Ishikawa (cell line): ENCODE measurements around the gene TSPAN15.

ENCODE experiments used
- CEBPB ChIP-seq: IDR thresholded peaks from 2 replicates; pipeline ENCODE4 v1.6.1; 2012
- CREB1 ChIP-seq: IDR thresholded peaks from 2 replicates; pipeline ENCODE4 v1.6.1; 2012; ENCODE audit warnings: low read depth
- EGR1 ChIP-seq: IDR thresholded peaks from 2 replicates; pipeline ENCODE4 v1.6.1; 2012
- EP300 ChIP-seq: IDR thresholded peaks from 2 replicates; pipeline ENCODE4 v1.6.1; 2012; ENCODE audit warnings: borderline replicate concordance
- RAD21 ChIP-seq: IDR thresholded peaks from 2 replicates; pipeline ENCODE4 v1.6.1; 2012; ENCODE audit warnings: low read depth
- TAF1 ChIP-seq: IDR thresholded peaks from 2 replicates; pipeline ENCODE4 v1.6.1; 2012; ENCODE audit warnings: low read depth, mild to moderate bottlenecking
- TCF12 ChIP-seq: IDR thresholded peaks from 2 replicates; pipeline ENCODE4 v1.6.1; 2012; ENCODE audit warnings: low read depth
- TEAD4 ChIP-seq: IDR thresholded peaks from 2 replicates; pipeline ENCODE4 v1.6.1; 2012
- YY1 ChIP-seq: IDR thresholded peaks from 2 replicates; pipeline ENCODE4 v1.6.1; 2012; ENCODE audit warnings: low read depth
- TF ChIP-seq, protein P1 (sequence below): IDR thresholded peaks from 2 replicates; pipeline ENCODE4 v1.6.1; 2012
- TF ChIP-seq, protein P2 (sequence below): IDR thresholded peaks from 2 replicates; pipeline ENCODE4 v1.6.1; 2012
- TF ChIP-seq, protein P3 (sequence below): IDR thresholded peaks from 2 replicates; pipeline ENCODE4 v1.6.1; 2012; ENCODE audit warnings: low read depth, mild to moderate bottlenecking

DNA sequence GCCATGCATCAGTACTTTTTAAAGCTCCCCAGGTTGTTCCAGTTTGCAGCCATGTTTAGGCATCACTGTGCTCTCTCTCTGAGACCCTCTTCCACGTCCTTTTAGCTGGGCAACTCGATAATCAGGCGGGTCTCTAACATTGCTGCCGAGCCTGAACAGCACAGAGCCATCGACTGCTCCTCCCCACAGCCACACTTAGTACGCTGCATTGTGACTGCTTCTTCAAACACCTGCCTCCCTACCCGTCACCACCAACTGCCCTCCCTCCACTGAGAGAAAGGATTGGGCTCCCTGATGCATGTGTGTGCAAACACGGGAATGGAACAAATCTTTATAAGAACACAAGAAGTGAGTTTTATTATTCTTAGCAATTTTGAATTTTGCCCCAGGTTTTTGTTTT, 23.1 kb upstream of the TSPAN15 start:
- TF ChIP-seq, protein P1, sequence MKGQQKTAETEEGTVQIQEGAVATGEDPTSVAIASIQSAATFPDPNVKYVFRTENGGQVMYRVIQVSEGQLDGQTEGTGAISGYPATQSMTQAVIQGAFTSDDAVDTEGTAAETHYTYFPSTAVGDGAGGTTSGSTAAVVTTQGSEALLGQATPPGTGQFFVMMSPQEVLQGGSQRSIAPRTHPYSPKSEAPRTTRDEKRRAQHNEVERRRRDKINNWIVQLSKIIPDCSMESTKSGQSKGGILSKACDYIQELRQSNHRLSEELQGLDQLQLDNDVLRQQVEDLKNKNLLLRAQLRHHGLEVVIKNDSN: no peak
- TF ChIP-seq, protein P2, sequence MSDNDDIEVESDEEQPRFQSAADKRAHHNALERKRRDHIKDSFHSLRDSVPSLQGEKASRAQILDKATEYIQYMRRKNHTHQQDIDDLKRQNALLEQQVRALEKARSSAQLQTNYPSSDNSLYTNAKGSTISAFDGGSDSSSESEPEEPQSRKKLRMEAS: no peak
- TF ChIP-seq EGR1: no peak
- no peak for TF ChIP-seq TEAD4
- TF ChIP-seq CEBPB: no peak
- TF ChIP-seq EP300: no peak
- no peak for TF ChIP-seq TCF12
- TF ChIP-seq RAD21: no peak
- no peak for TF ChIP-seq CREB1
- TF ChIP-seq YY1: no peak
- TF ChIP-seq, protein P3, sequence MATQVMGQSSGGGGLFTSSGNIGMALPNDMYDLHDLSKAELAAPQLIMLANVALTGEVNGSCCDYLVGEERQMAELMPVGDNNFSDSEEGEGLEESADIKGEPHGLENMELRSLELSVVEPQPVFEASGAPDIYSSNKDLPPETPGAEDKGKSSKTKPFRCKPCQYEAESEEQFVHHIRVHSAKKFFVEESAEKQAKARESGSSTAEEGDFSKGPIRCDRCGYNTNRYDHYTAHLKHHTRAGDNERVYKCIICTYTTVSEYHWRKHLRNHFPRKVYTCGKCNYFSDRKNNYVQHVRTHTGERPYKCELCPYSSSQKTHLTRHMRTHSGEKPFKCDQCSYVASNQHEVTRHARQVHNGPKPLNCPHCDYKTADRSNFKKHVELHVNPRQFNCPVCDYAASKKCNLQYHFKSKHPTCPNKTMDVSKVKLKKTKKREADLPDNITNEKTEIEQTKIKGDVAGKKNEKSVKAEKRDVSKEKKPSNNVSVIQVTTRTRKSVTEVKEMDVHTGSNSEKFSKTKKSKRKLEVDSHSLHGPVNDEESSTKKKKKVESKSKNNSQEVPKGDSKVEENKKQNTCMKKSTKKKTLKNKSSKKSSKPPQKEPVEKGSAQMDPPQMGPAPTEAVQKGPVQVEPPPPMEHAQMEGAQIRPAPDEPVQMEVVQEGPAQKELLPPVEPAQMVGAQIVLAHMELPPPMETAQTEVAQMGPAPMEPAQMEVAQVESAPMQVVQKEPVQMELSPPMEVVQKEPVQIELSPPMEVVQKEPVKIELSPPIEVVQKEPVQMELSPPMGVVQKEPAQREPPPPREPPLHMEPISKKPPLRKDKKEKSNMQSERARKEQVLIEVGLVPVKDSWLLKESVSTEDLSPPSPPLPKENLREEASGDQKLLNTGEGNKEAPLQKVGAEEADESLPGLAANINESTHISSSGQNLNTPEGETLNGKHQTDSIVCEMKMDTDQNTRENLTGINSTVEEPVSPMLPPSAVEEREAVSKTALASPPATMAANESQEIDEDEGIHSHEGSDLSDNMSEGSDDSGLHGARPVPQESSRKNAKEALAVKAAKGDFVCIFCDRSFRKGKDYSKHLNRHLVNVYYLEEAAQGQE: no peak
- no peak for TF ChIP-seq TAF1
